T-helper 2 cell treated with Interferon-gamma antibody and Interleukin-4, amounts not matched to agents 5 μg/mL and 100 μg/mL, for 36 hours (primary cell): ENCODE data around the gene ARHGAP24.

ENCODE experiments used
- DNase-seq: peaks from one replicate; pipeline ENCODE4 v3.0.0; 2021; ENCODE audit warnings: low spot score
- H3K27ac Mint-ChIP-seq: one replicate; pipeline ENCODE4 v1.8.0; 2021; ENCODE audit warnings: mild to moderate bottlenecking, mixed read lengths
- H3K27me3 Mint-ChIP-seq: one replicate; pipeline ENCODE4 v1.8.0; 2021; ENCODE audit warnings: low read depth, mixed read lengths
- H3K36me3 Mint-ChIP-seq: one replicate; pipeline ENCODE4 v1.8.0; 2021; ENCODE audit warnings: low read depth, mixed read lengths
- H3K4me1 Mint-ChIP-seq: one replicate; pipeline ENCODE4 v1.8.0; 2021; ENCODE audit warnings: low read depth, mixed read lengths
- H3K4me3 Mint-ChIP-seq: one replicate; pipeline ENCODE4 v1.8.0; 2022; ENCODE audit warnings: mild to moderate bottlenecking, moderate library complexity, mixed read lengths
- H3K9me3 Mint-ChIP-seq: one replicate; pipeline ENCODE4 v1.8.0; 2021; ENCODE audit warnings: mixed read lengths

ARHGAP24 gene

DNA sequence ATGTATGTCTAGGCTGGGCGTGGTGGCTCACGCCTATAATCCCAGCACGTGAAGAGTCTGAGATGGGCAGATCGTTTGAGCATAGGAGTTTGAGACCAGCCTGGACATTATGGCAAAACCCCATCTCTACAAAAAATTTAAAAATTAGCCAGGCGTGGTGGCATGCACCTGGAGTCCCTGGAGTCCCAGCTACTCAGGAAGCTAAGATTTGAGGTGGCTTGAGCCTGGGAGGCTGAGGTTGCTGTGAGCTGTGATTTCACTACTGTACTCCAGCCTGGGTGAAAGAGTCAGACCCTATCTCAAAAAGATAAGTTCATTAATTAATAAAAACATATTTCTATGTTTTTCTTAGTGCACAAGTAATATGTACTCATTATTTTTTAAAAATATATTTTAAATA, 238.1 kb downstream of the ARHGAP24 start:
- no peak overlapping the region for H3K27ac Mint-ChIP-seq

GRCh38 chr4:85715991-85716737, 241.2 kb downstream of the ARHGAP24 start:
- Mint-ChIP-seq H3K4me3 (no peak overlapping the region), H3K4me1 (no peaks in the 10 kb centered on the region), H3K27me3 (no peaks in the 10 kb centered on the region), H3K9me3 (no peaks in the 10 kb centered on the region), H3K36me3 (no peaks in the 10 kb centered on the region), H3K27ac (no peak overlapping the region)
- no peak for DNase-seq

More for the DNA sequence above, 238.1 kb downstream of the ARHGAP24 start:
- DNase-seq, result no peak
- Mint-ChIP-seq H3K9me3 (no peaks in the 10 kb centered on the region), H3K4me3 (no peak overlapping the region), H3K27me3 (no peaks in the 10 kb centered on the region), H3K36me3 (no peaks in the 10 kb centered on the region), H3K4me1 (no peaks in the 10 kb centered on the region)

DNA sequence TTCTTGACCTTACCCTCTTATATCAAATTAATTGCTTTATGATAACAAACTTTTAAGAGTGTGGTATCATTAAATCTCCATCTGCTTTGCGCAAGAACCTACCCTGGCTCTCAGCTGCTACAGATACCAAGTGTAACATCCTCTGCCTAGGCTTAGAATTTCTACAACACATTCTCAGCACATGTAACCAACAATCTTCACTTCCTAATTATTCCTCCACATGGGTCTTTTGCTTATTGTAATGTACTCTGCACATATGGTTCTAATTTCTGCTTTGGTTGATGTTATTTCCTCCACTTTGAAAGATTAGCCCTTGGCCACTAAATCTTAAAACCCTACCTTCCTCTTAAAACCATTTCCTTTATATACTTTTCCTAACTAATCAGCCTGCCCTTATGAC, 242.4 kb downstream of the ARHGAP24 start:
- no peak overlapping the region for H3K27ac Mint-ChIP-seq
- no peak for DNase-seq
- H3K4me1 Mint-ChIP-seq, result no peaks in the 10 kb centered on the region
- no peaks in the 10 kb centered on the region for H3K9me3 Mint-ChIP-seq
- no peaks in the 10 kb centered on the region for H3K27me3 Mint-ChIP-seq
- H3K36me3 Mint-ChIP-seq, result no peaks in the 10 kb centered on the region
- H3K4me3 Mint-ChIP-seq, result no peak overlapping the region

DNA sequence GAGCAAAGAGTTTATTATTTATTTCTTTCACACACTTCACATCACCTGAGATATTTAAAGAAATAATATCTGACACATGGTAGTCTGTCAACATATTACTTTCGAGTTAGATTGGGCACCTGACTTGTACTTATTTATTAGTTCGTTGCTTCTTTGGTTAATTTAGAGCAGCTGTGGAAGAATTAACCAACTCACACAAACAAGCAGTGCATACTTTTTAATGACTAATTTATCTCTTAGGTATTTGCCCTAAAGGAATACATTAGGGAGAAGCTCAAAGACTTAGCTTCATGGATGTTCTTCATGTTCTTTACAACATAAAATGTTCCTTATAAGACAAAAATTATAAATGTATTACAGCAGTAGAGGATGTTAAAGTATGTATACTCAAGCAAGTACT, 242.9 kb downstream of the ARHGAP24 start:
- Mint-ChIP-seq H3K27ac (no peak overlapping the region), H3K9me3 (no peaks in the 10 kb centered on the region), H3K4me3 (no peak overlapping the region), H3K27me3 (no peaks in the 10 kb centered on the region), H3K36me3 (no peaks in the 10 kb centered on the region), H3K4me1 (no peaks in the 10 kb centered on the region)
- no peak for DNase-seq

- no peak for DNase-seq
- Mint-ChIP-seq H3K4me1 (no peaks in the 10 kb centered on the region), H3K4me3 (no peak overlapping the region), H3K36me3 (no peaks in the 10 kb centered on the region), H3K27me3 (no peaks in the 10 kb centered on the region), H3K9me3 (no peaks in the 10 kb centered on the region), H3K27ac (no peak overlapping the region)
These were observed 245.8 kb downstream of the ARHGAP24 start for GRCh38 chr4:85720735-85721134.

DNA sequence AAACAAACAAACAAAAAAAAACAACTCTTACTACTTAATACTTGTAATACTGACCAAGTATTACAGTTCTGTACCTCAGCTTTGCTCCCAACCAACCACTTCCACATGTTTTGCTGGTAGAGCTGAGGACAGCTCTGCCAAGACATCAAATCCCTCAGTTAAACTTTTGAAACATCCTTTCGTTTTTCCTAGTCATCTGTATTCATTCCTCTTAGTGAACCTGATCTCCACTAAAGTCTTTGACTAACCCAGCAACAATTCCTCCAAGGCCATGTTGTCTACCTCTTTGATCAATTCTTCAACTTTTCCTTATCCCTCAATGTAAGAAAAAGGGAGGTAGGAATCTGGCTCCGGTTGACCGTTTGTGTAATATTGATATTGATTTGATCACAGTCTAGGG, 247.5 kb downstream of the ARHGAP24 start:
- H3K4me1 Mint-ChIP-seq, result no peaks in the 10 kb centered on the region
- no peaks in the 10 kb centered on the region for H3K9me3 Mint-ChIP-seq
- H3K36me3 Mint-ChIP-seq, result no peaks in the 10 kb centered on the region
- H3K27me3 Mint-ChIP-seq, result no peaks in the 10 kb centered on the region
- DNase-seq, result no peak
- H3K27ac Mint-ChIP-seq, result no peak overlapping the region
- no peak overlapping the region for H3K4me3 Mint-ChIP-seq

- H3K4me3 Mint-ChIP-seq, result no peak overlapping the region
- H3K27ac Mint-ChIP-seq, result no peak overlapping the region
- H3K36me3 Mint-ChIP-seq, result no peaks in the 10 kb centered on the region
- no peaks in the 10 kb centered on the region for H3K4me1 Mint-ChIP-seq
- no peaks in the 10 kb centered on the region for H3K9me3 Mint-ChIP-seq
- H3K27me3 Mint-ChIP-seq, result no peaks in the 10 kb centered on the region
- no peak for DNase-seq
These were observed 247.9 kb downstream of the ARHGAP24 start for GRCh38 chr4:85722807-85723206.

DNA sequence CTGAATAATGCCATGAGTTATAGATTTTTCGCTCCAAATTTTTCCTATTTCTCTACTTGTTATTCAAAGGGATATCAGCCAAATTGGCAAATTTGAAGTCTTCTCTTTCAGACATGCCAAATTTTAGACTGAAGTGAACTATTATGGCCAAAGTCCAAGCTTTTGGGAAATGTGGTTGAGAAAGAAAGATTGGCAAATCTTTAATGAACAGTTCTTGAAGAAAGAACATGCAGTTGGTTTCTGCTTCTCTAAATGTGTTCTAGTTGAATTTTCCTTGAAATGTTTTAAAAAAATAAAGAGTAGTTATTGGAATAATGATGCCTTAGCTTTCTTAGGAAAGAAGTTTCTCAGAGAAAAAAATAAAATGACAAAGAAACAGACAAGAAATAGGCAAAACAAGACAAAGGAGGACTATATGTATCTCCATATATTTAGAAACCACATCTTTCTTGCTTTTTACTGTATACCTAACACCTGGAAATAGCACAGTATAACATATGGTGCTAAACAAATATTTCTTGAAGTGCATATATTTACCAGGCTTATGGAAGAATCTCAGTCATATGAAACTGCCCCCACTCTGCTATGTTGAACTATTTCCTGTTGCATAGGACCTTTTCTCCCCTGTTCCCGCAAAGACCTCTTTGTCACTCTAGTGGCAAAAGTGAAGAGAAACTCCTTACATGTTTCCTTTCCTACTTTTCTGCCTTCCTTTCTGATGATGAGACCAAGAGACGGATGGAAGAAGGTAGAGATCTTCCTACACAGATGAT, 250.0 kb downstream of the ARHGAP24 start:
- Mint-ChIP-seq H3K4me3 (no peak overlapping the region), H3K9me3 (no peaks in the 10 kb centered on the region), H3K27me3 (no peaks in the 10 kb centered on the region), H3K27ac (no peak overlapping the region), H3K4me1 (no peaks in the 10 kb centered on the region), H3K36me3 (no peaks in the 10 kb centered on the region)
- no peak for DNase-seq

- H3K36me3 Mint-ChIP-seq, result no peaks in the 10 kb centered on the region
- no peak overlapping the region for H3K27ac Mint-ChIP-seq
- no peak overlapping the region for H3K4me3 Mint-ChIP-seq
- no peaks in the 10 kb centered on the region for H3K9me3 Mint-ChIP-seq
- H3K4me1 Mint-ChIP-seq, result no peaks in the 10 kb centered on the region
- no peak for DNase-seq
- H3K27me3 Mint-ChIP-seq, result no peaks in the 10 kb centered on the region
These were observed 250.8 kb downstream of the ARHGAP24 start for GRCh38 chr4:85725721-85726170.

DNA sequence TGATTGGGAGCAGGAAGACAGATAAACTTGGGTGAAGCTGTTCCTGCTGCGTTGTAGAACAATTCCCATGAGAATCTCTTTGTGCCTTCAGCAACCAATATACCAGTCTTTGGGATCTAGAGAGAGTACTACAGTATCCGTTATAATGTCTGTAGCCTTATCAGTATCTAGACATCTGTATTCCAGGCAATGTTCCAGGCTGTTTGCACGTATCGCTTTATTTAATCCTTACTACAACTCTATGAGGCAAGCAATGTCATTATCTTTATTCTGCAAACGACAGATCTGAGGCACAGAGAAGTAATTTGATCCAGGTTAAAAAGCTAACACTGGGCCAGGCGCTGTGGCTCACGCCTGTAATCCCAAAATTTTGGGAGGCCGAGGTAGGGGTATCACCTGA, 251.6 kb downstream of the ARHGAP24 start:
- H3K27ac Mint-ChIP-seq, result no peak overlapping the region
- no peak for DNase-seq
- H3K9me3 Mint-ChIP-seq, result no peaks in the 10 kb centered on the region
- H3K4me1 Mint-ChIP-seq, result no peaks in the 10 kb centered on the region
- no peaks in the 10 kb centered on the region for H3K27me3 Mint-ChIP-seq
- no peak overlapping the region for H3K4me3 Mint-ChIP-seq
- no peaks in the 10 kb centered on the region for H3K36me3 Mint-ChIP-seq

DNA sequence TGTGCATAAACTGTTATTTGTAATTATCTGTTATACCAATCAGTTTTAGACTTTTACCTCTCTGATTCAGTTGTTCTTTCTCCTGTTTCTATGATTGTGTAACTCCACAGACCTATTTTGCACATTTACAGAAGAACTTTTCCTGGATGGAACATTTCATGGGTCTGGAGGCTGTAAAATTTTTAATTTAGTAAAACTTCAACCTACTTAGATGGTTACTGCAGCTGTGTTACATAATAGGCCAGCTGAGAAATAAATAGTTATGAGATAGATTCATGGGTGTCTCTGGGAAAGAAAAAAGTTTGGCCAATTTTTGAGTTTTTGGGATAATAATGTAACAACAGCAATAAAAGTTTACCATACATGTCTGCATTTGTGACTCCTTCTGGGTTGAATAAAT, 253.5 kb downstream of the ARHGAP24 start:
- no peaks in the 10 kb centered on the region for H3K9me3 Mint-ChIP-seq
- no peak overlapping the region for H3K4me3 Mint-ChIP-seq
- no peaks in the 10 kb centered on the region for H3K36me3 Mint-ChIP-seq
- no peak overlapping the region for H3K27ac Mint-ChIP-seq
- DNase-seq, result no peak
- H3K4me1 Mint-ChIP-seq, result no peaks in the 10 kb centered on the region
- H3K27me3 Mint-ChIP-seq, result no peaks in the 10 kb centered on the region

DNA sequence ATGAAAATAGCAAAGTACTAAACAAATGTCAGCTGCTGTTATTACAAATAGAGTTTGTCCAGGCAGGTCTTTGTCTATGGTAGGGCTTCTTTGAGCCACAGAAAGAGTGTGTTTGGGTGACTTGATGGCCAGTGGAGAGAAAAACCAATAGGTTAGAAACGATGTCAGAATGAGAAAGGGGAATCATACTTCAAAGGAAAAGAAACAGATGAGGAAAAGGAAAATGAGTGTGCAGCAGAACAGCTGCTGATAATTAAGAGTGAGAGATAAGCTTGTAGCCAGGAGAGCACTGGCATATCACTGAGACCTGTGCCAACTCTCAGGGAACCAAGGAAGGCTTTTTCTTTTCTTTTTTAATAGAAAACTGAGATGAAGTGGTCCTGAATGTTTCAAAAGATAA, 257.2 kb downstream of the ARHGAP24 start:
- no peak for DNase-seq
- no peaks in the 10 kb centered on the region for H3K27me3 Mint-ChIP-seq
- no peak overlapping the region for H3K4me3 Mint-ChIP-seq
- H3K9me3 Mint-ChIP-seq, result no peaks in the 10 kb centered on the region
- no peaks in the 10 kb centered on the region for H3K4me1 Mint-ChIP-seq
- H3K36me3 Mint-ChIP-seq, result no peaks in the 10 kb centered on the region
- H3K27ac Mint-ChIP-seq, result no peak overlapping the region

DNA sequence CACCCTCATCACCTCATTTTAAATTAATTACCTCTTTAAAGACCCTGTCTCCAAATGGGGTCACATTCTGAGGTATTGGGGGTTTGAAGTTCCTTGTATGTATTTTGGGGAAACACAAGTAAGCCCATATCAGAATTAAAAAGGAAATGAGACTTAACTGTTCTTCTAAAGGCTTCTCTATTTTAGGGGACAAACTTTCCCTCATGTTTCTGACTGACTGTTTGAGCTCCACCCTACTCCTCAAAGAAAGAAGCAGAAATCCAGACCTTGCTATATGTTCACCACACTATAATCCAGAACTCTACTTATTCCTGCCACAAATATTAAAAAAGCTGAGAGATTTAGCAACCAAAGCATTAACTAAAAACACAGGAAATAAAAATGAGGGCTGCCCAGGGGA, 258.8 kb downstream of the ARHGAP24 start:
- no peaks in the 10 kb centered on the region for H3K36me3 Mint-ChIP-seq
- no peak for DNase-seq
- no peak overlapping the region for H3K4me3 Mint-ChIP-seq
- H3K9me3 Mint-ChIP-seq, result no peaks in the 10 kb centered on the region
- H3K4me1 Mint-ChIP-seq, result no peaks in the 10 kb centered on the region
- H3K27ac Mint-ChIP-seq, result no peak overlapping the region
- H3K27me3 Mint-ChIP-seq, result no peaks in the 10 kb centered on the region

- Mint-ChIP-seq H3K27ac (no peak overlapping the region), H3K36me3 (no peaks in the 10 kb centered on the region), H3K4me1 (no peaks in the 10 kb centered on the region), H3K9me3 (no peaks in the 10 kb centered on the region), H3K27me3 (no peaks in the 10 kb centered on the region), H3K4me3 (no peak overlapping the region)
- DNase-seq, result no peak
These were observed 259.5 kb downstream of the ARHGAP24 start for GRCh38 chr4:85734424-85734831.
